Epithelial cell of esophagus (primary cell): ENCODE measurements around the gene SLC22A4.

ENCODE experiments used
- DNase-seq: peaks from one replicate; pipeline ENCODE4 v3.0.0; 2010; ENCODE audit warnings: low read depth
- H3K4me3 ChIP-seq: 2 replicates; pipeline ENCODE4 v1.5.1; 2011; ENCODE audit warnings: mild to moderate bottlenecking, low read length, control low read depth
- CTCF ChIP-seq: IDR thresholded peaks from 2 replicates; pipeline ENCODE4 v1.5.1; 2011; ENCODE audit warnings: low read depth, mild to moderate bottlenecking, low read length, control low read depth, inconsistent platforms; ENCODE audit not compliant: insufficient read depth; ENCODE audit errors: missing control alignments

SLC22A4 gene

GRCh38 chr5:132271251-132272246 is 22.6 kb upstream of the SLC22A4 start:
- DNase-seq = no peak
- TF ChIP-seq CTCF = no peak
- no peak overlapping the region for H3K4me3 ChIP-seq

DNA sequence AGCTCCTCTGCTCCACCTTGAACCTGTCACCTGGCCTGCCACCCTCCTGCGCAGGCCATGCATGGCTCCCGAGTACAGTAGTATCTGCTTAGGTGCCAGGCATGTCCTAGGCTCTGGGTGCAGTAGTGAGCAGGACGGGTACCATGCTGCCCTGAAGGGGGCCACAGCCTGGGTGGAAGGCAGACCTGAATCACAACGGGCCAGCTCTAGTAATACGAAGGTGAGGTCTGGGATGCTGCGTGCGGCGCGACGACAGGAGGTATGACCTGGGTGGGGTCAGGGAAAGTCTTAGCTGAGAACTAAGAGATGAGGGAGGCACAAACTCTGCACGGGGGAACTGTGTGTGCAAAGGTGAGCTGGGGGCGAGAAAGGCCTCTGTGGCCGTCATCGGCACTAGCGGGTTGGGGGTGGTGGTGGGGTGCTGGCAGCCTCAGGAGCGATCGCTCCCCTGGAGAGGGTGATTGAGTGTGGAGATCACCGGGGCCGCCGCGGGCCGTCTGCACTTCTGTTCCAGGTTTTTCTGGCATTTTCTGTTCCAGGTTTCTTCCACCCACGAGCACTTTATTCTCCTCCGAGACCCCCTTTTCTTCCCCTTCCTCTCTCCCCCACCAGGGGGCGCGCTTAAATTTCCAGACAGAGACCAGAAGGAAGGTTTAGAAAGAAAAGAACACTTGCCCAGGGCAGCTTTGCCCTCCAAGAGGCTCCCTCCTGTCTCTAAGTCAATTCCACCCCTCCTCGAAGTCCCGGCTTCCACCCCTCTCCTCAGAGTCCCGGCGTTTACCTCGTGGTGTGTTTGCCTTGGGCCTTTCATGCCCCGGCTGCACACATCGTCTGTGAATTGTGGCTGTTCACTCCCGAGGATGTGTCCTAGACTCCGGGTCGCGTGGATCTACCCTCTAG is 21.6 kb upstream of the SLC22A4 start:
- DNase-seq = peak; percentile 35
- no peak overlapping the region for H3K4me3 ChIP-seq
- peak; percentile 88 for TF ChIP-seq CTCF

- DNase-seq = no peak
- no peak for TF ChIP-seq CTCF
- H3K4me3 ChIP-seq = no peak overlapping the region
Measured at GRCh38 chr5:132273631-132274030, 20.6 kb upstream of the SLC22A4 start.

DNA sequence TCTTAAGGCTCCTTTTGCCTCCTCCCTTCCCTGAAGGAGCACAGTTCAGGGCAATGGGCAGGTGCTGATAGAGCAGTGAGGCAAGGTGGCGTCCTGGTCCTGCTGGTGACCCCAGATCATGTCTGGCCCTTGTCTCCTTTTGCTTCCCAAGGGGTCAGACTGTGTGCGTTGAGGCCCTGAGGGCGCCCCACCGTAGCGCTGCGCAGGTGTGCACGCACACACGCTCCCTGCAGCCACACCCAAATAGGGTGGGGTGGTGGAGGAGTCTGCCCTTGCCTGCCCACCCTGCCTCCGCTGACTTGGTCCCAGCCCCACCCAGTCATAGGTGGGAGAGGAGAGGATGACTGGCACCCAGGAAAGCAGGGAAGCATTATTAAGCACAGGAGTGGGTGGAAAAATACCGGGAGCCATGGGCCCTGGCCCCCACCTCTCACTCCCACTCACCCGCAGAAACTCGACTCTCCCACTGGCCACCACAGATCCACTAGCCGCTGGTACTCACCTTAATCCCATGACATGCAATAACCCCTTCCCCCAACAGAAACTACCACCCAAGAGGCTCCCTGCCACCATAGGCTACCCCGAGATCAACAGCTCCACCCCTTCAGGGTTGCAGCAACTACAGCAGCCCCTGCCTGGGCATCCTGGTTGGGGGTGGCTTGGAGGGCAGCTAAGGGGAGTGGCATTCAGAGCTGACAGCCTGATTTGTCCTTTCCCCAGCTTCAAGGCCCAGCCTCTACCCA is 20.0 kb upstream of the SLC22A4 start:
- peak; percentile 24 for DNase-seq
- TF ChIP-seq CTCF = no peak
- H3K4me3 ChIP-seq = no peak overlapping the region

GRCh38 chr5:132275367-132276220 is 18.6 kb upstream of the SLC22A4 start:
- no peak for DNase-seq
- no peak for TF ChIP-seq CTCF

GRCh38 chr5:132277256-132277655 is 16.9 kb upstream of the SLC22A4 start:
- no peak for TF ChIP-seq CTCF
- DNase-seq = no peak
- no peak overlapping the region for H3K4me3 ChIP-seq

More at GRCh38 chr5:132275367-132276220, 18.6 kb upstream of the SLC22A4 start:
- no peak overlapping the region for H3K4me3 ChIP-seq
